Gastroesophageal sphincter (tissue), 4 donors: ENCODE data around the gene WDR31. TPM values are rescaled to one million over a fixed set of nuclear protein-coding genes. Genes with fewer than 3 reads are reported as not detected.
"Not testable (repeated sequence)": the region's sequence is repeated elsewhere in the genome, so short reads cannot be mapped to it uniquely, and the experiment has no call there.

Experiments used
- ATAC-seq: fragments of 150-250 bp; one replicate; pipeline ENCODE4 v1.9.1; 2016; ENCODE audit warnings: mild to moderate bottlenecking, moderate library complexity
- H3K27ac ChIP-seq, 4 donors: fragments of 200-600 bp; sonication (generic) in 3 of 4; 1 replicate in 3 of 4; 2 replicates in 1 of 4; pipeline ENCODE4 v1.5.1; 2016 to 2019
- H3K27me3 ChIP-seq: fragments of 200-600 bp; sonication (generic); one replicate; pipeline ENCODE4 v1.5.1; 2019
- H3K36me3 ChIP-seq, 2 donors: fragments of 200-600 bp; sonication (generic); one replicate each; pipeline ENCODE4 v1.5.1; 2019; ENCODE audit warnings: control low read depth in 1 of 2
- H3K4me1 ChIP-seq, 3 donors: fragments of 200-600 bp; sonication (generic); 1 replicate in 2 of 3; 2 replicates in 1 of 3; pipeline ENCODE4 v1.5.1; 2016 to 2019; ENCODE audit warnings: control low read depth in 2 of 3
- H3K4me3 ChIP-seq, 2 donors: fragments of 200-600 bp; sonication (generic); one replicate each; pipeline ENCODE4 v1.5.1; 2019; ENCODE audit warnings: mild to moderate bottlenecking in 1 of 2, moderate library complexity in 1 of 2
- H3K9me3 ChIP-seq, 3 donors: fragments of 200-600 bp; sonication (generic); one replicate each; pipeline ENCODE4 v1.5.1; 2017 to 2019; ENCODE audit warnings: control low read depth in 2 of 3
- CTCF ChIP-seq, 4 experiments: fragments of 200-600 bp in 2 of 4; fragments of 450-650 bp in 2 of 4; sonication (generic) in 1 of 4; IDR thresholded peaks; one replicate each; pipeline ENCODE4 v1.5.1; 2017 to 2019; ENCODE audit warnings: antibody characterized with exemption in 4 of 4, mild to moderate bottlenecking in 2 of 4, moderate library complexity in 2 of 4
- EP300 ChIP-seq: sonication (generic); formaldehyde crosslinking; IDR thresholded peaks from one replicate; pipeline ENCODE4 v1.6.1; 2017; ENCODE audit warnings: antibody characterized with exemption, mild to moderate bottlenecking
- POLR2A ChIP-seq, 2 donors: fragments of 450-650 bp; IDR thresholded peaks; one replicate each; pipeline ENCODE4 v1.6.1; 2017; ENCODE audit warnings: antibody characterized with exemption in 2 of 2, mild to moderate bottlenecking in 2 of 2, moderate library complexity in 1 of 2
- POLR2AphosphoS5 ChIP-seq: sonication (generic); formaldehyde crosslinking; IDR thresholded peaks from one replicate; pipeline ENCODE4 v1.6.1; 2017; ENCODE audit warnings: antibody characterized with exemption
- WGBS, 2 donors: methylation state at CpG; one replicate each; pipeline ENCODE4 v1.1.5; 2018; ENCODE audit warnings: low coverage in 1 of 2; 5-methylcytosine and 5-hydroxymethylcytosine counted together
- total RNA-seq, 4 donors: library from RNA; depleted of rRNA; stranded (reverse); fragments of >200 nt; gene quantifications; one replicate each; pipeline ENCODE4 v1.1.0, GENCODE V29; 2016

The WDR31 gene
- total RNA-seq, 4 donors from 2014 or later = 1.2 to 2.8 (median 2.3) TPM

DNA sequence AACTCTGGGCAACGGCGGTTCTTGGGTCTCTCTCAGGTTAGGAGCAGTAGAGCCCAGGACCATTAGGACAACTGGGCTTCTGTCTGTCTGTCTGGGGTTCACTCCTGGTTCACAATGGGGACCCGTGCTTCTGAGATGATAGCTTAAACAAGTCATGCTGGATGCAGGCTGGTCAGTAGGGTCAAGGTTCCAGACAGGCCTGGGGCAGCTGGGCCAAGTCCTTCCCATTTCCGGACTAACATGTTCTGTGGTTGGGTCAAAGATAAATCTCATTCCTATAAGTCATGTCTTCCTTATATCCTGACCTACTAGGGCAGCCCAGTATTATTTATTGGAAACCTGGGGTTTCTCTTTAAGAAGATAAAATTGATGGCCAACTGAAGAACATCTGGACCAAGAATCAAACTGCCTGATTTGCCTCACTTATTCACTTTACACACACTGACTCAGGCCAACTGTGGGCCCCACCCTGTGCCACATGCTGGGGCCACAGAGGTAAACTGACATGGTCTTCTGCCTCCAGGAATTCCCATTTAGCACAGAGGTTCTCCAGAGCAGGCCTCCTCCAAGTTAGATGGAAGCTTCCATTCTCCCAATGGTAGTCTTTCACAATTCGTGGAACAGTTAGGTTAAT lies 28.4 kb upstream of the WDR31 start:
- no peaks in the 10 kb centered on the region for H3K4me1 ChIP-seq
- no peaks in the 10 kb centered on the region for H3K9me3 ChIP-seq
- no peak overlapping the region for H3K4me3 ChIP-seq
- H3K36me3 ChIP-seq = peaks cover 0 to 14% of the 10 kb centered on the region in 2 donors
- TF ChIP-seq POLR2AphosphoS5 (no peak), POLR2A (IDR thresholded peaks at IDR 0.05) (no peak), CTCF (IDR thresholded peaks at IDR 0.05) (no peak), EP300 (no peak)
- ATAC-seq = no peak
- no peak overlapping the region for H3K27ac ChIP-seq
- WGBS, 2 donors = 81 to 92% methylated on average over 2 of the region's 5 CpGs
- H3K27me3 ChIP-seq = no peaks in the 10 kb centered on the region

DNA sequence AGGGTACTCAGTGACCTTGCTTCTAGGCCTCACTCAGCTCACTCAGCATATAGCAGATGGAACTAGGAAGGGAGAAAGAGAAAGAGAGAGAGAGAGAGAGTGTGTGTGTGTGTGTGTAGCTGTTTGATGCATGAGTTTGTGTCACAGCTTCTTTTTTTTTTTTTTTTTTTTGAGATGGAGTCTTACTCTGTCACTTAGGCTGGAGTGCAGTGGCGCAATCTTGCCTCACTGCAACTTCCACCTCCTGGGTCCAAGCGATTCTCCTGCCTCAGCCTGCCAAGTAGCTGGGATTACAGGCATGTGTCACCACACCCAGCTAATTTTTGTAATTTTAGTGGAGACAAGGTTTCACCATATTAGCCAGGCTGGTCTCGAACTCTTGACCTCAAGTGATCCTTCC lies 25.6 kb upstream of the WDR31 start:
- H3K4me3 ChIP-seq, H3K27me3 ChIP-seq, H3K27ac ChIP-seq, ATAC-seq, H3K9me3 ChIP-seq, H3K36me3 ChIP-seq, H3K4me1 ChIP-seq: not testable (repeated sequence)
- 100% methylated on average over 1 of the region's 3 CpGs; no CpG with 5 or more reads in 1 of the 2 donors for WGBS, 2 donors

DNA sequence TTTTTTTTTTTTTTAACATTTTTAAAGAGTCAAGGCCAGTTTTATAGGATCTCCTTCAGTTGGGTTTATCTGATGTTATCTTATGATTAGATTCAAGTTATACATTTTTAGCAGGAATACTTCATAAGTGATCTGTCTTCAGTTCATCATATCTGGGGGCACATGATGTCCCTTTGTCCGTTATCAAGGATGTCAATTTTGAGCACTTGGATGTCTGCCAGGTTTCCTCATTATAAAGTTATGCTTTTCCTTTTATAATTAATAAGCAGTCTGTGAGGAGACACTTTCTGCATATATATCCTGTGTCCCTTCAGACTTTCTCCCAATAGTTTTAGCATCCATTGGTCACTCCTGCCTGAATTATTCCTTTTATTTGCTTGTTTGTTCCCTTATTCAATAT lies 24.9 kb upstream of the WDR31 start:
- no peak overlapping the region for H3K27ac ChIP-seq
- no peak for TF ChIP-seq POLR2AphosphoS5
- no peak for TF ChIP-seq EP300
- no peak for TF ChIP-seq CTCF (IDR thresholded peaks at IDR 0.05)
- no peak for TF ChIP-seq POLR2A (IDR thresholded peaks at IDR 0.05)
- H3K9me3 ChIP-seq = no peaks in the 10 kb centered on the region
- H3K27me3 ChIP-seq = no peaks in the 10 kb centered on the region
- H3K4me1 ChIP-seq = no peaks in the 10 kb centered on the region
- no peak for ATAC-seq
- no peak overlapping the region for H3K4me3 ChIP-seq
- H3K36me3 ChIP-seq = no peaks in the 10 kb centered on the region
- WGBS, 2 donors = 0 to 33% methylated on average over 1 of the region's 1 CpG

GRCh38 chr9:113363336-113363735 lies 23.3 kb upstream of the WDR31 start:
- H3K27ac ChIP-seq = no peak overlapping the region
- no peak overlapping the region for H3K4me3 ChIP-seq
- no peaks in the 10 kb centered on the region for H3K9me3 ChIP-seq
- H3K27me3 ChIP-seq = no peaks in the 10 kb centered on the region
- no peak for ATAC-seq
- no peaks in the 10 kb centered on the region for H3K36me3 ChIP-seq
- 69 to 94% methylated on average over 2 of the region's 3 CpGs for WGBS, 2 donors
- no peaks in the 10 kb centered on the region for H3K4me1 ChIP-seq
- TF ChIP-seq CTCF (IDR thresholded peaks at IDR 0.05) (no peak), POLR2AphosphoS5 (no peak), POLR2A (IDR thresholded peaks at IDR 0.05) (no peak)

- H3K4me1 ChIP-seq = no peaks in the 10 kb centered on the region
- no peak overlapping the region for H3K4me3 ChIP-seq
- ATAC-seq = no peak
- H3K36me3 ChIP-seq = no peaks in the 10 kb centered on the region
- H3K27me3 ChIP-seq = no peaks in the 10 kb centered on the region
- 44 to 83% methylated on average over 2 to 7 of the region's 7 CpGs for WGBS, 2 donors
- TF ChIP-seq POLR2A (IDR thresholded peaks at IDR 0.05) (no peak), CTCF (IDR thresholded peaks at IDR 0.05) (no peak), EP300 (no peak), POLR2AphosphoS5 (no peak)
- H3K9me3 ChIP-seq = no peaks in the 10 kb centered on the region
- H3K27ac ChIP-seq = no peak overlapping the region
Measured at GRCh38 chr9:113361304-113362018, 21.4 kb upstream of the WDR31 start.
